Tibial nerve (tissue), 4 donors: ENCODE data around the gene SIPA1.

Experiments
- CTCF ChIP-seq, 5 experiments: fragments of 200-600 bp in 3 of 5; fragments of 450-650 bp in 2 of 5; sonication (generic) in 3 of 5; IDR thresholded peaks; one replicate each; pipeline ENCODE4 v1.5.1; 2016 to 2019; ENCODE audit warnings: antibody characterized with exemption in 5 of 5, mild to moderate bottlenecking in 3 of 5, moderate library complexity in 2 of 5
- EP300 ChIP-seq, 2 donors: sonication (generic); formaldehyde crosslinking; IDR thresholded peaks; one replicate each; pipeline ENCODE4 v1.6.1; 2017; ENCODE audit warnings: antibody characterized with exemption in 2 of 2, mild to moderate bottlenecking in 1 of 2
- POLR2A ChIP-seq, 2 donors: fragments of 450-650 bp; IDR thresholded peaks; one replicate each; pipeline ENCODE4 v1.6.1; 2017; ENCODE audit warnings: antibody characterized with exemption in 2 of 2, mild to moderate bottlenecking in 2 of 2, moderate library complexity in 2 of 2

GRCh38 chr11:65672982-65673381 is 35.1 kb downstream of the SIPA1 start:
- TF ChIP-seq CTCF (IDR thresholded peaks at IDR 0.05) (no peak), EP300 (IDR thresholded peaks at IDR 0.05) (no peak), POLR2A (IDR thresholded peaks at IDR 0.05) (no peak)
